Suppressor macrophage treated with lipopolysaccharide for 1 hour (primary cell): ENCODE data around the gene IZUMO3.
"Not testable (repeated sequence)": the region's sequence is repeated elsewhere in the genome, so short reads cannot be mapped to it uniquely, and the experiment has no call there.

Source experiments
- DNase-seq, 3 donors: peaks; one replicate each; pipeline ENCODE4 v3.0.0-alpha.2; 2020 to 2022

IZUMO3 gene

GRCh38 chr9:24545847-24546522, at the start of gene IZUMO3:
Gene IZUMO3, minus strand, starts transcription at chr9:24545897. Its CDS starts 248 bp downstream, at chr9:24545649.
- no peak for DNase-seq

DNA sequence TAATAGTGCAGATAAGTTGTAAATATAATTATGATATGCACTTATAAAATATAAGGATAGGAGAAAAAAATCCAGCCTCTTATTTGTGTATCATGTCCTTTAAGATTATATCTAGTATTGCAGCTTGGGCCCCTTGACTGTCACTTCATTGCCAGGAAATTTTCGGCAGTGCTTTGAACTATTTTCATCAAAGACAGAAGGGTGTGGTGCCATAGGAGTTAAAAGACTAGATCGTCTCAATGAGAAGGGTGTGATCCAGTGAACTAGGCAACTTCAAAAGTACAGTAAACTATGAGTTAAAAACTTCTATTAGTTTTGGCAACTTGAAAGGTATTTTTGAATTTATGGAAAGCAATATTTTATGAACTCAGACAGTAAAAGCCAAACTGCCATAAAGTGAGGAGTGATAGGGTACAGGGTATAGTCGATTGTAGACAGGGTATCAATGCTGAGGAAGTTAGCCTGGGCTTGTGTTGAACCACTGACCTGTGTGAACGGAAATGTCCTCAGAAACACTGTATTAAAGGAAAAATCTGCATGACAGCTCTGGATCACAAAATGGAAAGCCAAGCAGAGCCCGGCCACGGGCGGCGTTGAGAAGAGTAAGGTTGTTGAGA, 48.6 kb upstream of the IZUMO3 start:
- DNase-seq = no peak

GRCh38 chr9:24590432-24590831, 44.7 kb upstream of the IZUMO3 start:
- no peak for DNase-seq

DNA sequence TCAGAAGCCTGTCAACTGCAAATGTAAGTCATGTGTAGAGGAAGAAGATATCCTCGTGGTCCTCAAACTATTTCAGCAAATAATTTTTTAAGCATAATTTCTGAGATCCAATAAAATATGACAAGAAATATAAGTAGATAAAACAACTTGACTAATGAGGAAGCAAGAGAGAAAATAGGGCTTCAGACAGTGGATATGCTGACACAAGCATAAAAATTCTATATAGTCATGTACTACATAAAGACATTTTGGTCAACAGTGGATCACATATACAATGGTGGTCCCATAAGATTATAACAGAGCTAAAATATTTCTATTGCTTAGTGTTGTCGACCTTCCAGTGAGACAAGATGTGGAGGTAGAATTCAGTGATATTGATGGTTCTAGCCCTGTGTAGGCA, 42.2 kb upstream of the IZUMO3 start:
- no peak for DNase-seq

DNA sequence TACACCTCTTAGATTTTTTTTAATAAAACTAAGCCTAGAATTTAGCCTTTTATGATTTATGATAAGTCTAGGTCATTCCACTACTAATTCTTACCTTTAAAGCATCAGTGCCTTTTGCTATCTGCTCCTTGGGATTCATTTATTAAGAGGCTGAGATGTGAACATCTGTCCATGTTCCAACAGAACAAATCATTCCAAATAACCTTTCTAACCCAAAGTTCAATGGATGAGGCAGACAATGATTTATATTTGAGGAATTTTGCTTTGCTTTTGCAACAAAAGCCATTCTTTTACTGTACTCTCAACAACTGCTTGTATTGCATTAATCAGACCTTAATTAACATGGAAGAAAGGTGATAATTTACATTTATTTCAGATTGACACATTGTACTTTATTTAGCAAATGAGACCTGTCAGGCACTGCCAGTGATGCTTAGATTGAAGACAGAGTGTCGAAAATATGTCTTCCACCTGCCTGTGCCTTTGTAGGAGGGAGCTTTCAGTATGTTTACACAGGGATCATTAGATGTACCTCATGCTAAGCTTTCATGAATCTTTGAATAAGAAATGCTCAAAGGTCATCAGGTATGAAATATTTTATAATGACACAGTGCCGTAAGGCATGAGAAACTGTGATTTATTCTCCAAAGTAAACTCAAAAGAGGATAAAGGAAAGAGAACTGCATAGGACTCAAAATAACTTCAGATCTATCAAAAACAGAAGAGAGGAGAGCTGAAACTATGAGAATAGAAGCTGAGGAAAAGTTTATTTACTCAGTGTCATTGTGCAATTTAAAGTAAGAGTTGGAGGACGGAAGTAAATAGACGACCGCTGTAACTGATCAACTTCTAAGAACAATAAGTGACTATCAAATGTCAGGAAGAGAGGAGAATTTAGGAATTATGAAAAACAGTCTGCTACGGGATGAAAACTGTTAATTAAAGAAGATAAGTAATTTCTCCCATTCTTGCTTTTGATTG, 36.7 kb upstream of the IZUMO3 start:
- no peak for DNase-seq

GRCh38 chr9:24580005-24580404, 34.3 kb upstream of the IZUMO3 start:
- DNase-seq = not testable (repeated sequence)

DNA sequence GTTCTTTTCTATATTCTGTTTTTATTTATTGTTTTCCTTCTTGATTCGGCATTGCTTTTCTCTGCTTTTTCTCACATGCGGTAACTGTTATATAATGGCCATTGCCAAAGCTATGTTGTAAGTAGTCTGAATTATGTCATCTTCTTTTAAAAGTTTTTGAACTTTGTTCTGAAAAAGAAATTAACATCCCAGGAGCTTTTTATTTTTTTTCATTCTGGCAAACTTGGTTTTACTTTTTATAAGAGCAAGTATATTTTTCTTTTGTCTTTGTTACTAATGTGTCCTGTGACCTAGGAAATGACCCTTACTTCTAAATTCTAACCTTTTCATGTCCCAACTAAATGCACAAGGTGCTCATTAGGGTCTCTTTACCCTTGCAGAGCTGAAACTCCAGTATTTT, 26.7 kb upstream of the IZUMO3 start:
- DNase-seq = no peak

GRCh38 chr9:24561957-24562356, 16.3 kb upstream of the IZUMO3 start:
- DNase-seq = no peak

- no peak for DNase-seq
Observed at GRCh38 chr9:24553183-24553552, 7.5 kb upstream of the IZUMO3 start.

- DNase-seq = no peak
Observed at GRCh38 chr9:24552526-24553182, 7.0 kb upstream of the IZUMO3 start.

DNA sequence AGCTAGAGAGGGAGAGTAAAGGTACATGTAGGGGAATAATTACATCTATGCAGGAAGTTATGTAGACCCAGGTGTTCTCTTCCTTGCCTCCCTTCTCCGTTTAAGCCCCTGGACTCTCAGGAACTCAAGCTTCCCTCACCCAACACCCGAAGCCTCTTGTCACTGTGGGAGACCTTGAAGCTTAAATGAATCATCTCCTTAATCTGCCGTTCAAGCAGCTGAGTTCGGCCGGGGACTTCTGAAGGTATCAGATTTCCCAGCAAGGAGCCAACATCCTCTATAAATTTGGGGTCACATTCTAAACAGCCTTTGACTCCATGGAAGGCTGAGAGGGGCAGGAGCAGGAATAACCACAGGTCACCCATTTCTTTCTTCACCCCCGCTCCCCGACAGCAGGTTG, 412 bp downstream of the IZUMO3 start:
- no peak for DNase-seq

DNA sequence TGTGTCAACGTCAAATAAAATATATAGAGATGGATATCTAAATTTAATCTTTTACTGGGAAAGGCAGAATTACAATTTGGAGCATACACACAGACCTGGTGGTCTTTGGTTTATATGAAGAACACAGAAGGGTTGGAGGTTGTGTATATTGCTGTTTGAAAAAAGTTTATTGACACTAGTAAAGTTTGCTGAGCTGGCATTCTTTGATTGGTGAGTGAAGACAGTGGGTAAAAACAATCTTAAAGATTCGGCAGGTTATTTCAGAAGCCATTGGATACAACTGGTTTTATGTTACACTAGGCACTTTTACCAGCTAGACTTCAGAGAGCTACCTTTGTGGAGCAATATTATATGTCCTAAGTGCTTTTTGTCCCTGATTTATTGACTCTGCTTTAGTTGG, 27.2 kb downstream of the IZUMO3 start:
- no peak for DNase-seq

- DNase-seq = no peak
Observed at GRCh38 chr9:24516463-24516862, 29.2 kb downstream of the IZUMO3 start.

DNA sequence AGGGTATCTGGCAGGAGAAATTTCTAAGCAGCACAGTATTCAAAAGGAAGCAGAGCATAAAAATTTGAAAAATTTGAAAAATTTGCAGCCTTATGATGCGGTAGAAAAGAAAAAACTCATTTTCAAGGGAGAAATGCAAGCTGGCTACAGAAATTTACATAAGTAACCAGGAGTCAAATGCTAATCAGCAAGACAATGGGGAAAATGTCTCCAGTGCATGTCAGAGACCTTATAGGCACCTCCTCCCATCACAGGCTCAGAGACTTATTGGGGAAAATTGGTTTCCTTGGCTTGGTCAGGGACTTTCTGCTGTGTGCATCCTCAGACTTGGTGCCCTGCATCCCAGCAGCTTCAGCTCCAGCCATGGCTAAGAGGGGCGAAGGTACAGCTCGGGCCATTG, 35.8 kb downstream of the IZUMO3 start:
- no peak for DNase-seq

- no peak for DNase-seq
Observed at GRCh38 chr9:24504521-24504920, 41.2 kb downstream of the IZUMO3 start.

DNA sequence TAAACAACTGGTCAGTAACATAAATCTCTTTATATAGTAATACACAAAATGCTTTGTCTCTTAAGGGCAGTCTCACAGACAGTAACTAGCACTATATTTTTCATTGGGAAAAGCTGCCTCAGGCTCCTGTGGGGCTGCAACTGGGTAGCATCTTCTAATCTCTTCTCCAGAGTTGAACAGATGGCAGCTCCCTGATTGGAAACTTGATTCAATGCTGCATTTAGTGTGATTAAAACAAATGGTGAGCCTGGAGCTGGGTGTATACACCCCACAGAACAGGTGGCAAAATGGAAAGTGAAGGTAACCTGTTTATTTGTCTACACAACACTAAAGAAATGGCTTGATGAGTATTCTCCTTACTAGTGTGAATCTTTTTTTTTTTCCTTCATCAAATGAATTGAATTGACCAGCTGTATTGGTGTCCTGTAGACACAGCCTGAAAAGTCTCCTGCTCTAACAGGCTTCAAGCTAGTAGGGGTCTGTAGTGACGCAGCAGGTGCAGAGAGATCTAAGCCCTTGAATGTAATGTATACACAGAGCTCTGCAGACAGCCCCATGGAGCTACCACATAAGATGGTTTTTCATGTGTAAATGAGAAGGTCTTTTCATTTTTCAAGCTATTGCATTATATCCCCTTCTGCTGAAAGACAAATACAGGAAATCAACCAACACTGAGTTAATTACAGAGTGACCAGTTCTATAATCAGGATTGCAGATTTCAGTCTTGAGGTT, 43.3 kb downstream of the IZUMO3 start:
- no peak for DNase-seq

DNA sequence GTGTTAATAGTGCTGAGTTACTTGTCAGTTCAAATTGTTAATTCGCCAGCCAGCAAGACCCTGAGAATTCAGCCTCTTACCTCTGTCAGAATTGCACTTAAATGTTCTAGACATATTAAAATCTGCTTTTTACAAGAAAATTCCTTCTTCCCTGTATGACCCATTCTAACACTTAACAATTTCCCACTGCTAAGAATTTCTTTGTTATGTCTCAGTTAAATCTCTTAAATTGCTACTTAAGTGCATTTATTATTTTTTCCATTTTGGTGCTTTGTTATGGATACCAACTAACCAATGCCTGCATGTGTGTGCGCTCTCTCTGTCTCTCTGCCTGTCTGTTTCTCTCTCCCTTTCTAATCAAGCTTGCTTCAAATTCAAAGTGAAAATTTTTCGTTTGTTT, 44.9 kb downstream of the IZUMO3 start:
- DNase-seq = no peak

DNA sequence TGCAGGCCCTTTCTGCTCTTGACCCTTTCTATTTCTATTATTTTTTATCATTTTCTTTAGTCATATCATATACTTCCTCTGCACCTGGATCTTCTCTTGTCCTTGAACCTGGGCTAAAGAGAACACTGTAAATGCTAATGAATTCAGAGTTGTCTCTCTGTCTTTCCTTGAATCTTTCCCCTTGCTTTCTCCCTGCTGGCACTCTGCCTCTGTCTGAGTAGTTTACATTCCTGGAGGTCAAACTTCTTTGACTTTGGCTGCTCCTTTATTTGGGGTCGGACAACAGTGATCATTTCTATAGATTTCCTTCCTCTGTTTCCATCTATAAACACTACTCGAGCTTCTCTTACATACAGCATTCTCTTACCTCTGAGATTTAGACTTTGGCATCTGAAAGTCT, 47.1 kb downstream of the IZUMO3 start:
- no peak for DNase-seq

GRCh38 chr9:24497671-24498070, 48.0 kb downstream of the IZUMO3 start:
- DNase-seq = no peak
